ENCODE results near the gene KIF3B.
A peak's percentile ranks its signal among the peaks of the same experiment; 100 is the strongest.
"Not testable (repeated sequence)": the region's sequence is repeated elsewhere in the genome, so short reads cannot be mapped to it uniquely, and the experiment has no call there.

The KIF3B gene

DNA sequence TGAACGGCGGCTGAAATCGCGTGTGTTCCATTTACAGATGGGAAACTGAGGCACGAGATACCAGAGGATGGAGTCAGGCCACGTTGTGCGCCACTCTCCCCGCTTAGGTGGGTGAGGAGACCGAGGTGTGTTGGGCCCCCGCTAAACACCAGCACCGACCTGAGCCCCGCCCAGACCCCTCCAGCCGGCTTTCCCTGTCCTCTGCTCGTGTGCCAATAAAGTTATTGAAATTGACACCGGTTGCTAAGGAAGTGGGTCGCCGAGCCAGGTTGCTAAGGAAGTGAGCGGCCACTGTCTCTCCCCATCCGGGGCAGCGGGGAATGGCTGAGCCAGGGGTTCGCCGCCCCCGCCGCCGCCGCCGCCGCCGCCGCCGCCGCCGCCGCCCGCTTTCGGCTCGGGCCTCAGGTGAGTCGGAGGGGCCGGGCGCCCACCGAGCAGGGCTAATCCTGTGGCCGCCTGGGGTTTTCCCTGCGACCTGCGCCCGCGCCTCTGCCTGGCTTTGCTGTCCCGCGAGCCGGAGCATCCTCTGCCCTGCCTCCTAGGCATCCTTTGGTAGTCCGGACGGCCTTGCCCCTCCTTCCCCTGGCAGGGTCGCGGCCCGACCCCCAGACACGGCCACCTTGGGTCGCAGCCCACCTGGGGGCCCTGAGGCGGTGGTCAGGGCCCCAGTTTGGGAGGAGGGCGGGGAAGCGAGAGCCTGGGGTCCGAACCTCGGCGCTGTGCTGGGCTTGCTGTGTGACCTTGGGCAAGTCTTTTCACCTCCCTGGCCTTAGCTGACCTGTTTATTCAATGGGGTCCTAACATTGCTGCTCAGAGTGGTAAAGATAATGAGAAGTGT, at the start of gene KIF3B:
KIF3B (plus strand) TSS at position 291 of the 838 bp plus-strand sequence. CDS start 32,127 bp downstream, outside the sequence.
- DNase-seq (ENCODE audit: low read depth) = peak; percentile 81

DNA sequence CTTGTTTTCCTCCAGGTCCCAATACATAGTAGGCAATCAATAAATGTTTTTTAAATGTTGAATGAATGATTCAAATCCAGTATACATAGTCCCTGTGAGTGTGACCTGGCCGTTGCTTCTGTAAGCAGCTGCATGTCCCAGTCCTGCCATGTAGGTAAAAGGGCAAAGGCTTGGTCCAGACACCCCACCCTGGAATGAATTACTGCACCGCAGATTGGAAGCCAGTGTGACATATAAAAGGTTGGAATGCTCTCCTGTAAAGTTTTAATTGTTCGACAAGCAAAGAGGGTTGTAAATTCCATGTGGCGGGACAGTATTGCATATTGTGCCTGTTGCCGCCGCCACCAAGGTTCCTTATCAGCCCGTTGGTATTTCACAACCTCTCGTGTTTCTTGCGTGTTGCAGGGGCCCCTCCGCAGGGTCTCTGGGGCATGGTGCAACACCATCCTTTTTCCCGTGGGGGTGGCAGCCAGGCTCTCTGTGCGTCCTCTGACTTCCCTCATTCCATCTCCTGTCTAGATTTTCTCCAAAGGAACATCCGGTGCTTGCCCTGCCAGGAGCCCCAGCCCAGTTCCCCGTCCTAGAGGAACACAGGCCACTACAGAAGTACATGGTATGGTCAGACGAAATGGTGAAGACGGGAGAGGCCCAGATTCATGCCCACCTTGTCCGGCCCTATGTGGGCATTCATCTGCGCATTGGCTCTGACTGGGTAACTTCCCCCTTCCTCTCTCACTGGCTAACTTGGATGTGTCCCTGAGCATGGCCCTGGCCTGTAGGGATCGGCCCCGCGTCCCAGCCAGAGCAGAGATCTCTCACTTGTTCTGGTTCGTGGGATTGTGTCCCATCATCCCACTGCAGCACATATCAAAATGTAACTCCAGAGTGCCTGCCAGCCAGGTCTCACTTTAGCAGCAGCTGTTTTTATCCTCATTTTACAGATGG, 49.4 kb upstream of the KIF3B start:
- no peak for DNase-seq (ENCODE audit: low read depth)

DNA sequence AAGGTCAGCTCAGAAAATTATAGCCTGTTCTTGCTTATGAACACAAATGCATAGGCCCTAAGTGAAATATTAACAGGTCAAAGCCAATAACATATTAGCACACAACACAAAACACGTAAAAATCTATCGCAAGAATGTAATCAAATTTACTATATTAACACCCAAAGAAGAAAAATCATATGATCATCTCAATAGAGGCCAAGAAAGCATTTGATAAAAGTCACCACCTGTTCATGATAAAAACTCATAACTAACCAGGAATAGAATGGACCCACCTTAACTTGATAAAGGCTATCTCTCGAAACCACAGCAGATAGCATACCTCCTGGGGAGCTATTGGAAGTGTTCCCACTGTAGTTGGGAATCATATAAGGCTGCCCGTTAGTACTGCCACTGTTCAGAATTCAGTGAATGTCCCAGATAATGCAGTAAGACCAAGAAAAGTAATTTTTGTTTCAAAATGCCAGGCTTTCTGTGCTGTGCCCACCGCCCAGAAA, 48.2 kb upstream of the KIF3B start:
- DNase-seq (ENCODE audit: low read depth) = no peak

DNA sequence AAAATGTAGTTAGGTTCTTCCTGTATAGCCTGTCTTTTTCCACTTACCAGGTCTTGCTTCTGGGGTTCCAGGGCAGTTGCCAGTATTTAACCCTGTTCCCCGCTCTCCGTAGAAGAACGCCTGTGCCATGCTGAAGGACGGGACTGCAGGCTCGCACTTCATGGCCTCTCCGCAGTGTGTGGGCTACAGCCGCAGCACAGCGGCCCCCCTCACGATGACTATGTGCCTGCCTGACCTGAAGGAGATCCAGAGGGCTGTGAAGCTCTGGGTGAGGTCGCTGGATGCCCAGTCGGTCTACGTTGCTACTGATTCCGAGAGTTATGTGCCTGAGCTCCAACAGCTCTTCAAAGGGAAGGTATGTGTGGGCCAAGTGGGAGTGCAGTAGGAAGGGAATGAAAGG, 46.7 kb upstream of the KIF3B start:
- no peak for DNase-seq (ENCODE audit: low read depth)

DNA sequence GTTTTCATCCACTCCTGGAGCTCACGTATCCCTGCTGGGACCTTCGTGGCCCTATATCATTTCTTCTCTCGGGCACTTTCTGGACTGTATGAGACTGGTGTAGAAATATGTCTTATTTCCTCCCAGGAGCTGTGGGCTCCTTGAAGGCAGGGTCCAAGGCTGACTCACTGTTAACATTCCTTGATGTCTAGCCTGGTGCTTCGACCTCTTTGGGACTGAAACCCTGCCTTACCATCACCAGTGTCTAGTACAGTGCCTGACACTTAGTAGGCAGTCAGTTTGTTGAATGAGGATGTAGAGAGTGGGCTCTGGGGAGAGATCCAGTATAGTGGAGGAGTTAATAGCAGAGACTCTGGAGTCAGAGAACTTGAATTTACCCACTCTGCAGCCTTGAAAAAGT, 46.2 kb upstream of the KIF3B start:
- DNase-seq (ENCODE audit: low read depth) = no peak

DNA sequence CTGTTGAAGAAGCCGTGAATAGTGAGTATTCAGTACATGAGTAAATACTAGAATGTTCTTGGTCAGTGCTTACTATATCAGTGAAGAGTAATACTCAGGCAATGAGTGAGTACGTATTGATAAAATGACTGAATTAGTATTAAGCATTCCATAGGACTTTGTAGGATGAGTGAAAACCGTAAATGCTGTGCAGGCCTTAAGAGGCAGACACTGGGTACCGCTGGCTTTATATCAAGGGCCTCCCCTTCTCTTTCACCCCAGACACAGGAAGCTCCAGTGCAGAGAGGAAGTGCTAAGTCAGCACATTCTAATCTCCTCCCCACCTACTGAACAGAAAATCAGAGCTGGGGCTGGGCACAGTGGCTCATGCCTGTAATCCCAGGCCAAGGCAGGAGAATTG, 45.6 kb upstream of the KIF3B start:
- DNase-seq (ENCODE audit: low read depth) = no peak

DNA sequence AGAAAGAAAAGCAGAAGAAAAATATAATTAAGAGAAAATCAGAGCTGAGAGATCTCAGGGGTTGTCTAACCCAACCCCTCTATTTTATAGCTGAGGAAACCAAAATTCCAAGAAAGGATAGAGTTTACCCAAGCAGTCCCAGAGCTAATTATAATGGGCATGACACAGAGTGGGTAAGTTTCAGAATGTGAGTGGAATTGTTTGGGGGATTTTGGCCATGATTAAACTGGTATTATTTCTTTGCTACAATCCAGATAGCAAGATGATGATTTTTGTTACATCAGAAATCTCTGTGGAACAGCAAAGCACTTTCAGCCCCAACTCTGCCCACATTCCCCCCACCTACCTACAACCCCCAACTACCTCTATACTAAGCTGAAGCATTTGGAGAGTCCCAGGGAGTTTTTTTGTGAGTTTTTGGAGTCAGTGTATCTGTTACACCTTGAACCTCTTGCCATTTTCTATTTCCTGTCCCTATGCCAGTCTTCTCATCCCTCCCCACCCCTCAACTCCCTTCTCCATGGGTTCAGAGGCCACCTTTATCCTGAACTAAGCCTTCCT, 45.0 kb upstream of the KIF3B start:
- no peak for DNase-seq (ENCODE audit: low read depth)

DNA sequence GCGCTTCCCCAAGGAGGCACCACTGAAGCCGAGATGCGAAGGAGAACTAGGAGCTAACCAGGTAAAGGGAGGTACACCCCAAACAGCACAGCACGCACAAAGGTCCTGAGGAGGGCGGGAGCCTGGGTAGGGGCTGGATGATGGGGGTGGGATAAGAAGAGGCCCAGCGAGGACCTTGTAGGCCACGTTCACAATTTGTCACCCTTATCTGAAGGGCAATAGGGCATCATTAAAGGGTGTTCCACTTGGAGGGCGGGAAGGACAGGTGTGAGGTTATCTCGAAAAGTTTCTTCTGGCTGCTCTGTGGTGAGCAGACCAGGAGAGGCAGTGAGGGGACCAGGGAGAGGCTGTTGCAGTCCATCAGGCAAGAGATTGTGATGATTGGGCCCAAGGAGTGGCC, 44.2 kb upstream of the KIF3B start:
- no peak for DNase-seq (ENCODE audit: low read depth)

DNA sequence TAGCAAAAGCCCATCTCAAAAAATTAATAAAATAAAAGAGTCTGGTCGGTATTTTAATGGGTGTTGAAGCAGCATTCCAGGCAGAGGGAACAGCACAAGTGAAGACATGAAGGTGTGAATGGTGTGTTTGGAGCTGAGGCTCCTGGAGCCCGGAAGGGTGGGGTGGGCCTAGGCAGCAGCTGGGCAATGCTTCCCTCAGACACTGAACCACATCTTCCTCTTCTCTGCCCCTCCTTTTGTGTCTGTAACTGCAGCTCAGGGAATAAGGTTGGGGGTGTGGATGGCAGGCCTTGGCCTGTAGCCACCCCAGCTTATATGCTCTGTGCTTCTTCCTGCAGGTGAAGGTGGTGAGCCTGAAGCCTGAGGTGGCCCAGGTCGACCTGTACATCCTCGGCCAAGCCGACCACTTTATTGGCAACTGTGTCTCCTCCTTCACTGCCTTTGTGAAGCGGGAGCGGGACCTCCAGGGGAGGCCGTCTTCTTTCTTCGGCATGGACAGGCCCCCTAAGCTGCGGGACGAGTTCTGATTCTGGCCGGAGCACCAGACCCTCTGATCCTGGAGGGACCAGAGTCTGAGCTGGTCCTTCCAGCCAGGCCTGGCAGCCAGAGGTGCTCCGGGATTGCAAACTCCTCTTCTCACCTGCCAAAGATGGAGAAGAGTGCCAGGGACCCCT, 43.2 kb upstream of the KIF3B start:
- no peak for DNase-seq (ENCODE audit: low read depth)

DNA sequence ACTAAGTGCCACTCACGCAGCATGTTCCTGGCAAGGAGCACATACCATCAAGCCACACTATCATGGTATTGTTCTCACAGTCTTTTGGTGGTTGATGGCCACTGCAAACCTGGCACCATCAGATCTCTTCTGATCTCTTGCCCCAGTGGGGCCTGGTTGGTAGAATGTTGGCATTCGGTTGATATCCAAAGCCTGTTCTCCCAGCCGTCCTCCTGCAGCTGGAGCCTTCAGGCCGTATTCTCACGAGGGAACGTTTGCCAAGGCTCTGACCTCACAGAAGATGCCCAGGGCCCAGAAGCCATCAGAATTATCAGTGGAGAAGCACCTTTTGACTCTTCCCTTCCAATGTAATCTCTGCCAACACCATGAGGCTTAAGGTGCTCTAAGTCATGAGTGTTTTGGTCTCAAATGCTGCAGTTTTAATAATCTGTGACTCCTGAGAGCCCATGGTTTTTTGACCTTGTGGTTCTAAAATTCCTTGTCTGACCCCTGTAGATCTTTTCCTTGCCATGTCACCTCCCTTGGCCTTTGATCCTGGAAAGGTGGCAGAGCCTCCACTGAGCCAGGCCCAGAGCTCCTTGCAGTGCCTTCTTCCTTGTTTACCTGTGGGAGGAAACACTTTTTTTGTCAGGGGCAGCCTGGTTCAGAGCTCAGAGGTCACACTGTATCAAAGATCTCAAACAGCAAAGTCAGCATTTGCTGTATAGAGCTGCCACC, 42.0 kb upstream of the KIF3B start:
- DNase-seq (ENCODE audit: low read depth) = no peak

DNA sequence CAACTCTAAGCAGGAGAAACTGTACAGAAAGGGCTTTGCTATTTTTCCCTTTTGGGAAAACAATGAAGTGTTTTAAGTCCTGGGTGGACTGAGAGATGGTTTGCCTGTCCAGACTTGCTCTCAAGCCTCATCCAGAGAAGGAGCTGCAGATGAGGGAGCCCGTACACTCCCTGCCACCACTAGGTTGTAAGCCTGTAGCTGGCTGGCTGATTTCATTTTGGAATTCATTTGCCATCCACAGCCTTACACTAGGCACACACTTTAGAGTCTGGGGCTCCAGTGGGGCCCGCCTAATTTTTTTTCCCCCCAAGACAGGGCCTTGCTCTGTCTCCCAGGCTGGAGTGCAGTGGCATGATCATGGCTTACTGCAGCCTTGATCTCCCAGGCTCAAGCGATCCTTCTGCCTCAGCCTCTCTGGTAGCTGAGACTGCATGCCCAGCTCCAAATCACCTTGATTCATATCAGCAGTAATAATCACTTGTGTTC, 41.4 kb upstream of the KIF3B start:
- no peak for DNase-seq (ENCODE audit: low read depth)

DNA sequence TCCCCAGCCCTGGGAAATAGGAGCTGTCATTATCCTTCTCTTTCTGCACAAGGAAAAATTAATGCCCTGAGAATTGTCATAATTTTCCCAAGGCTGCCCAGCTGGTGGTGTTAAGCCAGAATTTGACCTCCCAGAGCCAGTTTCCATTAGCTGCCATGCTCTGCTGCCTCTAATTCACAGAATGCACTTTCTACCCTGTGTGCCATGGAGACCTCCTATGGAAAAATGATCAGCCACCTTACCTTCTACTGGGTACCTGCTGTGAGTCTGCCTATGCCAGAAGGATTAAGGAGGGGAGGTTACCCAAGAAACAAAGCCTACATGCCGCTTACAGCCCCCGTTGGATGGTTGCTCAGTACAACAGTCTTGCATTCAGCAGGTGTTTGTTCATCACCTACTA, 40.6 kb upstream of the KIF3B start:
- no peak for DNase-seq (ENCODE audit: low read depth)

DNA sequence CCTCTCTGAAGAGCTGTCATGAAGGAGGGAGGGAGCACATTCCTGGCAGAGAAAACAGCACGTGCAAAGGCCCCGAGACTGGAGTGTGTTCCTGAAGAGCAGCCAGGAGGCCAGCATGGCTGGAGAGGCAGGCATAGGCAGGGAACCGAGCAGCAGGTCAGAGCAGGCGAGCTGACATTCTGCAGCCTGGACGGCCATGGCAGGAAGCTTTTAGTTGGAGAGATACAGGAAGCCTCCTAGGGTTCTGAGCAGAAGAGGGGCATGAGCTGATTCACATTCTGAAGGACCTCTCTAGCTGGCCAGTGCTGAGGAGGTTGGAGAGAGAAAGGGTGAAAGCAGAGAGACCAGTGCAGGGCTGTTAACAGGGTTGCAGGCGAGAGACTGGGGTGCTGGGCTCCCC, 40.0 kb upstream of the KIF3B start:
- DNase-seq (ENCODE audit: low read depth) = no peak

DNA sequence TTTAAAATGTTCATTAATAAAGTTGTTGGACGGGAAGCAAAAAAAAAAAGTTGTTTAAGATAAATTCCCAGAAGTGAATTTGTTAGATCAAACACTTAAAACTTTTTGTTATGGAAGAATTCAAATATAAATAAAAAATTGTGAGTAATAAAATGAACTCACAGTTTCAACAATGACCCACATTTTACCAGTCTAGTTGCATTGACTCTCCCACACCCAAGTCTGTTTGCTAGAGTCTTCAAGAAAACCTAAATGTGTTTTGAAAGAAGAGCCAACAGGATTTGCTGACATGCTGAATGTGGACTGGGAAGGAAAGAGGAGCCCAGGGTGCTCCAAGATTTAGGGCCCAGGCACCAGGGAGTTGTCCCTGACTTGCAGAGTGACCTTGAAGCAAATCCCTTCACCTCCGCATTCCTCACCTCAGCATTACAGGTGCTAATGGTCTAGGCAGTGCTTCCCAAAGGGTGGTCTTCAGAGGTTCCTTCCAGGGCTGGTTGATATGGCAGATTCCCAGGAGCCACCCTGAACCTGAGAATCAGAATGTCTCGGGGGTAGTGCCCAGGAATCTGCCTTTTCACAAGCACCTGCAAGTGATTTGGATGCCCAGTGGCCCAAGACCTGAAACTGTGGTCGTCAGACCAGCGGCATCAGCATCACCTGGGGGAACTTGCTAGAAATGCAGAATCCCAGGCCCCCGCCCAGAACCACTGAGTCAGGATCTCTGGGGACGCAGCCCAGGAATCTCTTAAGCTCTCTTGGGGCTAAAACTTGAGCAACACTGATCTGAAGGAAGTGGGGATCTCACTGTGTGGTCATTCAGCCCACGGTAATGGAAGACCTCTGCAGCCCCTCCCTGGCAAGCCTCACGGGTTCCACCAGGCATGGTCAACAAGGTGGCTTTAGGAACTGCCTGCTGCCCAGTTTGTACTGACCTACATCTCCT, 38.7 kb upstream of the KIF3B start:
- DNase-seq (ENCODE audit: low read depth) = no peak

DNA sequence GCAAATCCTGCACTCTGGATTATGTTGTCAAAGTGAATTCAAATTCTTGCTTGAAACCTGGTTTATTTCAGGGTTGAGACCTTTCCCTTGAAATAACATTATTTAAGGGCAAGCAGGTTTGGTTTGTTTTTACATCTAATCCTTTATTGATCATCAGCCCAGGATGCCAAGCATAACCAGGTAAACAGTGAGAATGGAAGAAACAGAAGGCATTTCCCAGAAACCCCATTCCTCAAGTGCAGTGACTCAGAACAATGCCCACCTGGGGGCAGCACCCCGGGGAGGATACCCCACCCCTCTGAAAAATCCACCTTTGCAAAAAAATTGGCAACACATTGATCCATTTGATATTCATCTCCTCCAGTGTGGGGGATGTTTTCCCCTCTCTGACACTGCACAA, 37.2 kb upstream of the KIF3B start:
- DNase-seq (ENCODE audit: low read depth) = no peak

DNA sequence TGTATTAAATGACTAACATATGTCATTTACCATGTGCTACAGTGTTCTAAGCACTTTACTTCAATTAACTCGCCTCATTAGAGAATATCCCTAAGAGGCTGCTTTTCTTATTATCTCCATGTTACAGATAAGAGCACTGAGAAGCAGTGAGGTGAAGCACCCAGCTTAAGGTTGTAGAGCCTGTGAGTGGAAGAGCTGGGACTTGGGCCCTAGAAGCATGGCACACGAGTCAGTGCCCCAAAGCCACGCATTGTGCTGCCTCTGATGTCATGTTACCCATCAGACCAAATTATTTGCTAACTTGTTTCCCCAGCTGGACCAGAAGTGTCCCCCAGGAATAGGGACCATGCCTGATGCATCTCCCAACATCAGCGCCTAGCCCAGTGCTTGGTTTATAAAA, 35.6 kb upstream of the KIF3B start:
- DNase-seq (ENCODE audit: low read depth) = no peak

DNA sequence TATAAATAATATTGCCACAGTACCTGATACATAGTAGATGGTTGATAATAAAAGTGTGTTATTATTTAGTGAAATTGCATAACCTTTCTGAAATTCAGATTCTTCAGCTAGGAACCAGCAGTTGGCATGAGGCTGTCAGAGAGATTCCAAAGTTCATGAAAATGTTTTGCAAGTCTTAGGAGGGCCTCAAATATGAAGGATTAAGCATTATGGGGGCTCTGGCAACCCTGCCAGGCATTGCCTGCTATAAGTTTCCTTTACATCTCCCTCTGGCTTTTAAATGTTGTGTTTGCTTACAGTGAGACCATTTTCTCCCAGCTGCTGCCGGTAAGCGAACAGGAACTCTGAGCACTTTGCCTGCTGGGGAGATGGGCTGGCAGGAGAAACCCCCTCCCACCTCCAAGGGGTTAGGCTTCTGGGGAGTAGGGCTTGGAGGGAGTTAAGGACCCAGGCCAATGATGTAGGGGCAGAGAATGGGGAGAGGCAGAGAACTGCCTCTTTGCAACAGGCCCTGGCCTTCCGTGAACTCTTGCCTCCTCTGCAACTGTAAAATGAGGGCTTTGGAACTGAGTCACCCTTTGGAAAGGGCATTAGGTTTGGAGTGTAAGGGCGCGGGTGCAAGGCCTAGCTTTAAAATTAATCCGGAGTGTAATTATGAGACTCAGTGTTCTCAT, 33.2 kb upstream of the KIF3B start:
- no peak for DNase-seq (ENCODE audit: low read depth)

DNA sequence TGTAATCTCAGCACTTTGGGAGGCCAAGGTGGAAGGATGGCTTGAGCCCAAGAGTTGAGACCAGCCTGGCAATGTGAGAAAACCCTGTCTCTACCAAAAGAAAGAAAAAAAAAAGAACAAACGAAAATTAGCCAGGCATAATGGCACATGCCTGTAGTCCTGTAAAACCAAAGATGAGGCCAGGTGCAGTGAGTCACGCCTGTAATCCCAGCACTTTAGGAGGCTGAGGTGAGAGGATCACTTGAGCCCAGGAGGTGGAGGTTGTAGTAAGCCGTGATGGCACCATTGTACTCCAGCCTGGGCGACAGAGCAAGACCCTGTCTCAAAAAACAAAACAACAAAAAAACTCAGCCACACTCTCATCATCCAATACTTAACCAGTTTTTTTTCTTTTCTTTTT, 32.5 kb upstream of the KIF3B start:
- DNase-seq (ENCODE audit: low read depth) = no peak

DNA sequence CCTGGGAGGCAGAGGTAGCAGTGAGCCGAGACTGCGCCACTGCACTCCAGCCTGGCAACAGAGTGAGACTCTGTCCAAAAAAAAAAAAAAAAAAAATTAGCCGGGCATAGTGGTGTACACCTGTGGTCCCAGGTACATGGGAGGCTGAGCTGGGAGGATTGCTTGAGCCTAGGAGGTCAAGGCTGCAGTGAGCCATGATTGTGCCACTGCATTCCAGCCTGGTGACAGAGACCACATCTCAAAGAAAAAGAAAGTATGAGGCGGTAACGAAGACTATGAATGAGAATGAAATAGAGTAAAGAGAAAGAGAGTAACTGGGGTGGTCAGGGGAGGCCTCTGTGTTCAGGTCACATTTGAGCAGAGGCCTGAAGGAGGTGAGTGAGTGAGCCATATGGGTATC, 31.2 kb upstream of the KIF3B start:
- DNase-seq (ENCODE audit: low read depth) = not testable (repeated sequence)

Data from fibroblast of the conjunctiva (primary cell).